Loucy (cell line): ENCODE data around the gene FUT4.
"Not testable (repeated sequence)": the region's sequence is repeated elsewhere in the genome, so short reads cannot be mapped to it uniquely, and the experiment has no call there.

Experiments
- H2AFZ ChIP-seq: fragments of 200-600 bp; sonication (generic); 2 replicates; pipeline ENCODE4 v1.6.0; 2016; ENCODE audit warnings: antibody characterized with exemption, mild to moderate bottlenecking, low read length, moderate library complexity
- H3F3A ChIP-seq: fragments of 200-600 bp; 2 replicates; pipeline ENCODE4 v1.6.0; 2016; ENCODE audit warnings: antibody characterized with exemption, low read depth, mild to moderate bottlenecking
- H3K27me3 ChIP-seq: fragments of 200-600 bp; sonication (generic); 2 replicates; pipeline ENCODE4 v1.6.1; 2014; ENCODE audit warnings: low read length, mild to moderate bottlenecking; ENCODE audit not compliant: insufficient read depth, poor library complexity, severe bottlenecking
- H3K36me3 ChIP-seq: fragments of 200-600 bp; sonication (generic); 2 replicates; pipeline ENCODE4 v1.6.1; 2016; ENCODE audit warnings: low read length; ENCODE audit not compliant: insufficient read depth
- H3K4me1 ChIP-seq: fragments of 200-600 bp; sonication (generic); 2 replicates; pipeline ENCODE4 v1.5.1; 2014; ENCODE audit warnings: low read length, mild to moderate bottlenecking; ENCODE audit not compliant: insufficient read depth, poor library complexity, severe bottlenecking
- H3K4me2 ChIP-seq: fragments of 200-600 bp; sonication (generic); 2 replicates; pipeline ENCODE4 v1.6.0; 2014; ENCODE audit warnings: antibody characterized with exemption, low read length, low read depth, mild to moderate bottlenecking; ENCODE audit not compliant: poor library complexity, severe bottlenecking
- H3K4me3 ChIP-seq: fragments of 200-600 bp; sonication (generic); 2 replicates; pipeline ENCODE4 v1.5.1; 2014; ENCODE audit warnings: low read length, mild to moderate bottlenecking, mixed read lengths; ENCODE audit not compliant: poor library complexity, severe bottlenecking
- H3K79me2 ChIP-seq: fragments of 200-600 bp; sonication (generic); 2 replicates; pipeline ENCODE4 v1.6.1; 2014; ENCODE audit warnings: low read length; ENCODE audit not compliant: insufficient read depth
- H3K9ac ChIP-seq: fragments of 200-600 bp; sonication (generic); 2 replicates; pipeline ENCODE4 v1.6.0; 2014; ENCODE audit warnings: mild to moderate bottlenecking, low read depth, low read length, moderate library complexity; ENCODE audit not compliant: poor library complexity, severe bottlenecking
- H3K9me2 ChIP-seq: fragments of 200-600 bp; sonication (generic); replicated peaks from 2 replicates; pipeline ENCODE4 v1.6.1; 2016; ENCODE audit warnings: low read depth, low read length, mixed read lengths
- H3K9me3 ChIP-seq: fragments of 200-600 bp; sonication (generic); 2 replicates; pipeline ENCODE4 v1.6.1; 2014; ENCODE audit warnings: mild to moderate bottlenecking, antibody characterized with exemption, low read length, low read depth; ENCODE audit not compliant: insufficient read depth
- H4K20me1 ChIP-seq: fragments of 200-600 bp; sonication (generic); 2 replicates; pipeline ENCODE4 v1.6.0; 2014; ENCODE audit warnings: antibody characterized with exemption, low read length, mild to moderate bottlenecking; ENCODE audit not compliant: insufficient read depth, poor library complexity, severe bottlenecking
- EZH2phosphoT487 ChIP-seq: fragments of 200-600 bp; IDR thresholded peaks from 2 replicates; pipeline ENCODE4 v1.6.1; 2018; ENCODE audit warnings: antibody characterized with exemption, mild to moderate bottlenecking, moderate library complexity, borderline replicate concordance
- TF ChIP-seq, protein P1 (sequence below): fragments of 200-600 bp; sonication (generic); conservative IDR thresholded peaks from 2 replicates; pipeline ENCODE4 v1.5.1; 2014; ENCODE audit warnings: mild to moderate bottlenecking, antibody characterized with exemption, low read length

Gene FUT4

DNA sequence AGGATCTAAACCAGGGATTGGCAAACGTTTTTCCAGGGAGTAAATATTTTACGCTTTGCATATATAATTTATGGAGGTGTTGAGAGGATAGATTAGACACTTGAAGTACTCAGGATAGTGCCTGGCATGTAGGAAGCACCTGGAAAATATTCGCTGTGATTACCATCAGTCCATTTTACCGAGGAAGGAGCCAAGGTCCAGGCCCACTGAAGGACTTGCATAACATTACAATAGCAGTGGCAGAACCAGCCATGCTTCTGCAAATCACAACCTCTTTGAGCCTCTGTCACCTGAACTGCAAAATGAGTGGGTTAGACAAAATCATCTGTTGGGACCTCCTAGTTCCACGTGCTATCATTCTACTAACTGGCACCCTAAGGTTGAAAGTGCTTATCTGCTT lies 5.4 kb downstream of the FUT4 start:
- Histone ChIP-seq H2AFZ (no peak overlapping the region), H3K9ac (no peak overlapping the region), H4K20me1 (peaks cover 60% of the 10 kb centered on the region), H3K27me3 (no peaks in the 10 kb centered on the region), H3K36me3 (no peaks in the 10 kb centered on the region), H3K9me3 (no peaks in the 10 kb centered on the region), H3K4me2 (peak overlapping the region; percentile 76), H3K9me2 (no peaks in the 10 kb centered on the region), H3K79me2 (peaks cover 66% of the 10 kb centered on the region), H3K4me1 (peaks cover 49% of the 10 kb centered on the region), H3F3A (no peaks in the 10 kb centered on the region), H3K4me3 (peak overlapping the region; percentile 74)
- no peak for TF ChIP-seq EZH2phosphoT487
- TF ChIP-seq, protein P1, sequence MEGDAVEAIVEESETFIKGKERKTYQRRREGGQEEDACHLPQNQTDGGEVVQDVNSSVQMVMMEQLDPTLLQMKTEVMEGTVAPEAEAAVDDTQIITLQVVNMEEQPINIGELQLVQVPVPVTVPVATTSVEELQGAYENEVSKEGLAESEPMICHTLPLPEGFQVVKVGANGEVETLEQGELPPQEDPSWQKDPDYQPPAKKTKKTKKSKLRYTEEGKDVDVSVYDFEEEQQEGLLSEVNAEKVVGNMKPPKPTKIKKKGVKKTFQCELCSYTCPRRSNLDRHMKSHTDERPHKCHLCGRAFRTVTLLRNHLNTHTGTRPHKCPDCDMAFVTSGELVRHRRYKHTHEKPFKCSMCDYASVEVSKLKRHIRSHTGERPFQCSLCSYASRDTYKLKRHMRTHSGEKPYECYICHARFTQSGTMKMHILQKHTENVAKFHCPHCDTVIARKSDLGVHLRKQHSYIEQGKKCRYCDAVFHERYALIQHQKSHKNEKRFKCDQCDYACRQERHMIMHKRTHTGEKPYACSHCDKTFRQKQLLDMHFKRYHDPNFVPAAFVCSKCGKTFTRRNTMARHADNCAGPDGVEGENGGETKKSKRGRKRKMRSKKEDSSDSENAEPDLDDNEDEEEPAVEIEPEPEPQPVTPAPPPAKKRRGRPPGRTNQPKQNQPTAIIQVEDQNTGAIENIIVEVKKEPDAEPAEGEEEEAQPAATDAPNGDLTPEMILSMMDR: no peak

DNA sequence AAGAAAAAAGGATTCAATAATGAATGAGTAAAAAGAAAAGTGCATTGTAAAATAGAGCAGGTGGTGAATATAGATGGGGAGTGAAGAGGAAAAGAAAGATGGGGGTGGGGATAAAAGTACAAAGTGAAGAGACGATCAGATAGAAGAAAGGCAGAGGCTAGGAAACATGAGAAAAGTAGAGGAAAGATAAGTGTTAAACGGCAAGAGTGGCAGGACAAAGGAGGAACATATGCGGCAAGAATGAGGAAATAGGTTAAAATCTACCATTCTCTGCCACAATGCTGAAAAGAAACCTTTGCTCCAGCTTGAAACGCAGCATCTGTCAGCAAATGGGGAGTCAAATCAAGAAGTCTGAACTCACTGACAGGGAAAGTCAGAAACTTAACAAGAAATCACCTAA lies 6.8 kb downstream of the FUT4 start:
- peaks cover 53% of the 10 kb centered on the region for H3K79me2 ChIP-seq
- H3K9me2 ChIP-seq: no peaks in the 10 kb centered on the region
- no peaks in the 10 kb centered on the region for H3K27me3 ChIP-seq
- H4K20me1 ChIP-seq: peaks cover 52% of the 10 kb centered on the region
- peak overlapping the region; percentile 74 for H3K4me3 ChIP-seq
- TF ChIP-seq, protein P1: no peak
- no peak for TF ChIP-seq EZH2phosphoT487
- H2AFZ ChIP-seq: no peak overlapping the region
- peak overlapping the region; percentile 29 for H3K9ac ChIP-seq
- peaks cover 43% of the 10 kb centered on the region for H3K4me1 ChIP-seq
- H3F3A ChIP-seq: no peaks in the 10 kb centered on the region
- H3K4me2 ChIP-seq: peak overlapping the region; percentile 76
- no peaks in the 10 kb centered on the region for H3K9me3 ChIP-seq
- H3K36me3 ChIP-seq: no peaks in the 10 kb centered on the region

DNA sequence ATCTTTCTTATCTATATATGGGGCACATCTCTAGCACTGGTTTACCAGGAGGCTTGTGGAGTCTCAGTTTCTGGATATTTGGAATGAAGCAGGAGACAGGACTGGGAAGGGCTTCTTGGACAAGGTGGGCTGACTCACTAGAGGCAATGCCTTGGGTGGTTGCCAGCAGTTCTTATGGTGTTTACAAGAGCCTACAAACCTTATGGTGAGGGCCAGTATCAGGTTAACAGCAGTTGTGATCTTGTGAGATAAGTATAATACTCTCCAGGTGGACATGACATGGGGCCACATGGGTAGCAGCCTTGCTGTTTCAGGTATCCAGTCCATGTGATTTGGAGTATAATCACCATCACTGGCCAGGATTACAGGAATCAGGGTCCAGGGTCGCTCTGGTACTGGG lies 10.2 kb downstream of the FUT4 start:
- no peak overlapping the region for H3K9ac ChIP-seq
- H3K79me2 ChIP-seq: peaks cover 19% of the 10 kb centered on the region
- H3F3A ChIP-seq: no peaks in the 10 kb centered on the region
- H3K4me1 ChIP-seq: peaks cover 23% of the 10 kb centered on the region
- no peaks in the 10 kb centered on the region for H3K27me3 ChIP-seq
- H3K36me3 ChIP-seq: no peaks in the 10 kb centered on the region
- no peaks in the 10 kb centered on the region for H3K9me3 ChIP-seq
- no peak overlapping the region for H3K4me3 ChIP-seq
- no peaks in the 10 kb centered on the region for H3K9me2 ChIP-seq
- H4K20me1 ChIP-seq: peaks cover 18% of the 10 kb centered on the region
- no peak overlapping the region for H2AFZ ChIP-seq
- no peak overlapping the region for H3K4me2 ChIP-seq
- TF ChIP-seq EZH2phosphoT487: no peak
- TF ChIP-seq, protein P1: no peak

DNA sequence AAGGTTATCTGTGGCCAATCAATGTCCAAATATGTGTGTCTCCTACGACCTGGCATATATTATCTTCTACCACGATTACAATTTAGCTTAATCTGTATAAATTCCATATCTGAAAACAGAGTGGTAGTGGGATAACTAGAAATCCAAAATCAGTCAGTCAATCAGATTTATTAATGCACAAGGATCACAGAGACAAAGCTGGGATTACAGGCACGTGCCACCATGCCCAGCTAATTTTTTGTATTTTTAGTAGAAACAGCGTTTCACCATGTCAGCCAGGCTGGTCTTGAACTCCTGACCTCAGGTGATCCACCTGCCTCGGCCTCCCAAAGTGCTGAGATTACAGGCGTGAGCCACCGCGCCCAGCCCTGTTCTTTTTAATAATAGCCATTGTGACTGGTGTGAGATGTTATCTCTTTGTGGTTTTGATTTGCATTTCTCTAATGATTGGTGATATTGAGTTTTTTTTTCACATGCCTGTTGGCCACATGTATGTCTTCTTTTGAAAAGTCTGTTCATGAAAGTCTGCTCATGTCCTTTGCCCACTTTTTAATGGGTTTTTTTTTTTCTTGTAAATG lies 12.1 kb downstream of the FUT4 start:
- H3K27me3 ChIP-seq, H3K9me2 ChIP-seq, H3K36me3 ChIP-seq, H3K9ac ChIP-seq, H3K4me3 ChIP-seq, H3K9me3 ChIP-seq, H2AFZ ChIP-seq, H3K4me2 ChIP-seq, H3K79me2 ChIP-seq, H4K20me1 ChIP-seq, H3F3A ChIP-seq, H3K4me1 ChIP-seq: not testable (repeated sequence)
